Iris pigment epithelial cell (primary cell): ENCODE results near the gene TTC23.
A peak's percentile ranks its signal among the peaks of the same experiment; 100 is the strongest.
"Not testable (repeated sequence)": the region's sequence is repeated elsewhere in the genome, so short reads cannot be mapped to it uniquely, and the experiment has no call there.

Experiments
- DNase-seq: peaks from one replicate; pipeline ENCODE4 v3.0.0-alpha.2; 2011; ENCODE audit warnings: low read depth

TTC23 gene

DNA sequence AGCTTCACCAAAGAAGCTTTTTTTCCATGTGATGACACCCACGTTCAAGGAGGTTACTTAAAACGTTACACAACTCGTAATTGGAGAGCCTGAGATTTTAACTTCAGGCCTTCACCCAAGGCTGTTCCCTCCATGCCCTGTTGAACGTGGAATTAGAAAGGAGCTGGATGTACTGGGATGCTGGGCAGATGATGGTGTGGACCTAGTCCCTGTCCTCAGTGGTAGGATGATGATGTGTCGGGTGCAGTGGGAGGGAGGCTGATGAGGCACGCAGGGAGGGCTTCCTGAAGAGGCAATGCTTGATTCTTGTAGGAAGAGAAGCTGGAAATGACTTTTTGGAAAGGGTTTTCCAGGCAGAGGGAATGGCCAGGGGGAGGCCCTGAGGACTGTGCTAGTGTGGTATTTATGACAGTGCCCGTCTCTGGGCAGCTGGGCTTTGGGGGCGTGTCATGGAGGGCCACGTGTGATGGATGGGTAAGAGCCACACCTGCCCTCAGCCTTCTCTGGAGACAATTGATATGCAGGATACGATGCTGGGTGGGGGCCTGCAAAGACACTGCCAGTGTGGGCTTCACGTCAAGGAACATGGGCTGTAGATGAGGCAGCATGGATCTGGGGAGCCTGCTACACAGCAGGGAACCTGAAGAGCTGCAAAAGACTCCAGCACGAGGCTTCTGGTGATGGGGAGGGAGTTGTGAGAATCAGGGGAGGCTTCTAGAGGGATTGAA lies 129.2 kb downstream of the TTC23 start:
- no peak for DNase-seq

- DNase-seq = no peak
Measured at GRCh38 chr15:99118801-99119546, 130.4 kb downstream of the TTC23 start.

GRCh38 chr15:99118258-99118632 lies 131.1 kb downstream of the TTC23 start:
- DNase-seq = no peak

DNA sequence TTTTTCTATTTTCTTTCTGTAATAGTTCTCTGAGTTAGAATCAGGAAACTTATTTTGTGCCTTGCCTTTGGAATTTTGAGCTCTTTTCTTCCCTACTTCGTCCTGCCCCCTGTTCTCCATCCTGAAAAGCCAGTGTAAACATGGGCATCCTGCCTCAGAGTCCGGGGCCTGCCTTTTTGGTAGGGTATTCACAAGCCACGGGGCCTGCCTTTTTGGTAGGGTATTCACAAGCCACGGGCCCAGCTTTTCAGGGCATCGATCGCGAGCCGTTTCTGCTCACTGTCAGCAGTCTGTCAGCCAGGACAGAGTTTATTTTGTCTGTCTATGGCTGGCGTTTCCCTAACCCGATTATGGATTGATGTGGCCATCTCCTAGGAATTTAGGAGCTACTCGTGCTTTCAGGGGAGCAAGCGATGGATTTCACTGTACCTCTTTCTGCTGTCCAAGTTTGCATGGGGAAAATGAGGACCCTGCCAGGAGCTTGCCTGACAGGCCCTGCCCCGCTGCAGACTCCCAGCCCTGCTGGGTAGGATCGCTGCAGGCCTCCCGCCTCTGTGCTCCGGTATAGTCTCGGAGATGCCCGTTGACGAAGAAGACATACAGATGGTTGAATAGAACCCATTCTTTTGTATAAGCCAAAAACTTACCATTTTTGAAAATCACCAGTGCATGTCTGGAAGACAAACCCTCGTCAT lies 131.7 kb downstream of the TTC23 start:
- no peak for DNase-seq

- no peak for DNase-seq
Measured at GRCh38 chr15:99117111-99117510, 132.3 kb downstream of the TTC23 start.

DNA sequence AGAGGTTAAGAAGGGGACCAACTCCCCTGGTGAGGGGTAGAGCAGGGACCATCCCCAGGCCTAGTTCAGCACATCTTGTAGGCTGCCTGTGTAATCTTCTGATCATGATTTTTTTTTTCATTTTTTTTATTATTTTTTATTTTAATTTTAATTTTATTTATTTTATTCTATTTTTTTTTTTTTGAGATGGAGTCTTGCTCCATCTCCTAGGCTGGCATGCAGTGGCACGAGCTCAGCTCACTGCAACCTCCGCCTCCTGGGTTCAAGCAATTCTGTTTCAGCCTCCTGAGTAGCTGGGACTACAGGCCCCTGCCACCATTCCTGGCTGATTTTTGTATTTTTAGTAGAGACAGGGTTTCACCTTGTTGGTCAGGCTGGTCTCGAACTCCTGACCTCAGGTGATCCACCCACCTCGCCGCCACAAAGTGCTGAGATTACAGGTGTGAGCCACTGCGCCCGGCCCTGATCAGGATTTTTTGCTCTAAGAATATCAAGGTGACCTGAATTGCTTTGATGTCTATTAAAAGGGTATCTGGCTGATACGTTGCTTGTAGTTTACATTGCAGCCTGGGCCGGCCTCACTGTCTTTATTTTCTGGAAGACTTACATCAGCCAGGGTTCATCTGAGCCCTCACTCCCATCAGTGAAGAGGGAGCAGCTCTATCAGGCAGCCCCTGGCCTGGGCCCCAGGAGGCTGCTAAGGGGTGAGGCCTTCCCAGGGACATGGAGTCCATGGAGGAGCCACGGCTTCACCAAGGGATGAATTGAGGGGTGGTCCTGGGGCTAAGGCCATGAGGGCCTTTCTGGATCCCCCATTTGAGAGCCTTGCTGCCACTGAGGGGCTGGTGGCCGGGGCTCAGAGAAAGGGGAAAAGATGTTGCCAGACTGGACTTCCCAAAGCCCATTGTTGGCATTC lies 133.8 kb downstream of the TTC23 start:
- DNase-seq = no peak

DNA sequence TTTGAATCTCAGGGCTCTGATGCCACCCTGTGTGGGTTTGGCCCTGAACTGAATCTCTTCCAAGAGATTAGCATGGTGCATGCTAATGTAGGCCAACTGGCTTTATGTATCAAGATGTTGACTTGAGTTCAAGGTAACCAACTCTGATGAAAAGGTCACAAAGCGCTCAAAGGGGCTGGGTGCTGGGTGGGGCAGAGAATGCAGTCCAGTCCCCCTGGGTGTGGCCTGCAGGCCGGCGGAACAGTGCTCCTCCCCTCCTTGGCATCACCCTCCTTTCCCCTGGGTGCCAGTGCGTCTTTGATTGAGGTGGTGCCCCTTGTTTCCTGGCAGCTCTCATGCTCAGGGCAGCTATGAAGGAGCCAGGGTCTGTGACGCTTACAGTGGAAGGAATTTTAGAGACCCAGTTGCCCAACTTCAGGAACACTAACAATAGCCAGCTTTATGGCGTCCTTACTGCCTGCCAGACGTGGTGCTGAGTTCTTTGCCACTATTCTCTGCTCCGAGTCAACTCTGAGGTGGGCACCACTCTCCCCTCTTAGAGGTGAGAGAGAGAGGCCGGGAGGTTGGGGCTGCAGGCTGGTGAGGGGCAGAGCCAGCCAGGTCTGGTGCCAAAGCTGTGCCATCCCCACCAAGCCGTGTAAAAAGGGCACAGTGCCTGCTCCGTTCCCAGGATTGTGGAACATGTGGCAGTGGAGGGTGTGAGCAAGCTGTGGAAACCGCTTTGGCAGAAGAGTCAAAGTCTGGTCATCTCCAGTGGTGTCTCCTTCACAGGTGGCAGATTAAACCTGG lies 134.7 kb downstream of the TTC23 start:
- no peak for DNase-seq

- DNase-seq = no peak
Measured at GRCh38 chr15:99113547-99114271, 135.7 kb downstream of the TTC23 start.

GRCh38 chr15:99111641-99112040 lies 137.7 kb downstream of the TTC23 start:
- not testable (repeated sequence) for DNase-seq

DNA sequence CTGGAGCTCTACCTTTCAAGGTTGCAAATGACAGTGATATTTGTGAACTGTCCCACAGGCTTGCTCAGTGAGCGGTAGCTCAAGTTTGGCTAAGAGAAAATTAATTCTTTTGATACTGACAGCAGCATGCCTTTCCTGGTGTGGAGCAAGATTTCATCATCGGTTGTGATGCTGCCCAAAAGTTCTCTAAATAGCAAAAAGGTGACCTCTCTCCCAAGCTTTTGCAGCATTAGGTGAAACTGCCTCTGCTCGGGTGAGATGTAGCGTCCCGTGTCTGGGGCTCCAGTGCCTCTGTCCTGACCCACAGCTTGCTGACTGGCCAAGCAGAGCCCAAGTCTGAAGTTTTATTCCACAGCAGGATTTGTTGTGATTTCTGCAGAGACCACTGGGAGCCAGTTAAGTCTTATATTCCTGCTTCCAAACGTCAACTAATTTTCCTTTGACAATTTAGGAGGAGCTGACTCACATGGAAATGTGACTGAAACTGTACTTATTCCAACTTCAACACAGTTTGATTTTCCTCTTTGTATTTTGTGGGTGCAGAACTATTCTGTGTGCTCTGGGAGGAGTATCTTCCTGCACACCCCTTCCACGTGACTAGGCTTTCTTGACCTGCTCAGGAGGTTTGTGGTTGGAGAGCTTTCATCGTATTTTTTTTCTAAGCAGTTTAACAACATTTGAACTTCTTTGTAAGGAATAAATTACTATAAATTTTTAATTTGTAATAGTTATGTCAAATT lies 138.6 kb downstream of the TTC23 start:
- no peak for DNase-seq

DNA sequence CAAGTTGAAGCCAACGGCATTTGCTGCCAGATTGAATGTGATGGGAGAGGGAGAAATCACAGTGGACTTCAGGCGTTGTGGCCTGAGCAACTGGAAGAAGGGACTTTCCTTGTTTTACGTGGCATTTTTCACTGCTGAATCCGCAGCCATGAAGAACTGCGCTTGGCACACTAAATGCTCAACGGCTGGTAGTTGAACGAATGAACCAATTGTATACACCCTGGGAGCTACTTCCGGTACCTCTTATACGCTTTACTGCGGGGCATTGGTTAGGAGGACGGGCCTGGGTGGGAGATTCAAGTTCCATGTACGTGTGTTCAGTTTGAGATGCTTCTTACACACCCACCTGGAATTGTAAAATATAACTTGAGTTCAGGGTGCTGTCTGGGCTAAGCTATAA lies 139.3 kb downstream of the TTC23 start:
- no peak for DNase-seq

- no peak for DNase-seq
Measured at GRCh38 chr15:99109555-99110021, 139.8 kb downstream of the TTC23 start.

- DNase-seq = no peak
Measured at GRCh38 chr15:99108993-99109392, 140.4 kb downstream of the TTC23 start.

DNA sequence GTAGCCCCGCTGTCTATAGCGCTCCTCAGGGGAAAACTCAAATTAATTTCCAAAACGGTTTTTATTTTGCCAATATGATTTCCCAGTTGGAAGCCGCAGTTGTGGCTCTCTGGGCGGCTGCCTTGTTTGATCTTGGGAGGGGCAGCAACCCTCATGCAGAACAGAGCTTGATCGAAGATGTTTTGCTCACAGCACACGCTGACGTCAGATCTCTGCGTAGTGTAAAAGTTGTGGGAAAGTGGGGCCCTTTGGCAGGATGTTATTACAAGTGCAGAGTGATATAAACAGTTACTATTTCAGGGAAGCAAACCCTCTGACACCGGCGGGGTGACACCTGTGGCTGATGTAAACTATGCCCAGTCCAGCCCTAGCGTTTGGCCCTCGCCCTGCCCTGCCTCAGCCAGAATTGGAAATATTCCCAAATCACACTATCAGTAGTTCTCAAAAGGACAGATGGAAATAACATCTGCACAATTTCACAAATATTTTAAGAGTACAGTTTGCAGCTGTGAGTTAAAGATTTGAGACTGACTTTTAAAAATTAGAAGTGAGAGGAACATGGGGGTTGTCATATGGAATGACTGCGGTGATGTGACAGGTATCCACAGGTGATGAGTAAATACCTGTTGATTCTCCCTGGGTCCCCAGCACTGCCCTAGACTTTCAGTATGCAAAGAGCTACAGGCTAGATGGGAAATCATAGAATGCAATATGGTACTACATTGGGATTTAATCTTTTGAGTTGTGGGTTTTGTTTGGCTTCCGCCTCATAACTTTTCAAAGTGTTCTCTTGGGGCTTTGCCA lies 142.8 kb downstream of the TTC23 start:
- peak; percentile 56 for DNase-seq

DNA sequence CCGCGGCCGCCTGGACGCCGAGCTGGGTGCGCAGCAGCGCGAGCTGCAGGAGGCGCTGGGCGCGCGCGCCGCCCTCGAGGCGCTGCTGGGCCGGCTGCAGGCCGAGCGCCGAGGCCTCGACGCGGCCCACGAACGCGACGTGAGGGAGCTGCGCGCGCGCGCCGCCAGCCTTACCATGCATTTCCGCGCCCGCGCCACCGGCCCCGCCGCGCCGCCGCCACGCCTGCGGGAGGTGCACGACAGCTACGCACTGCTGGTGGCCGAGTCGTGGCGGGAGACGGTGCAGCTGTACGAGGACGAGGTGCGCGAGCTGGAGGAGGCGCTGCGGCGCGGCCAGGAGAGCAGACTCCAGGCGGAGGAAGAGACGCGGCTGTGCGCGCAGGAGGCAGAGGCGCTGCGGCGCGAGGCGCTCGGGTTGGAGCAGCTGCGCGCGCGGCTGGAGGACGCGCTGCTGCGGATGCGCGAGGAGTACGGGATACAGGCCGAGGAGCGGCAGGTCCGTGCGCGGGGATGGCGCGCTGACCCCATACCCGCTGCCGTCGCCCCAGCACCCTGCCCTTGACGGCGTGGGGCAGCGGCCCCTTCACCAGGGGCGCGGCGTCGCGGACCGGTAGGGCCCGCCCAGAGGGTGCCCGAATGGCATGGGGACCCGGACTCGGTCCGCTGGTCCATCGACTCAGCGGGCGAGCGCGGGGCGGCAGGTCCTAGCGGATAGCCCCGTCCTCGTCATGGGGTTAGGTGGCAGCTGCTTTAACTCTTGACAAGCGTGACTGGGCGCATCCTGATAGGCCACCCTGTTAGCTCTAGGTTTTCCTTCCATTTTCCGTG lies 143.7 kb downstream of the TTC23 start:
- DNase-seq = peak; percentile 70

- DNase-seq = peak; percentile 70
Measured at GRCh38 chr15:99104788-99105513, 144.4 kb downstream of the TTC23 start, which contains the start of gene SYNM. Gene SYNM (plus strand): TSS chr15:99105080. CDS start chr15:99105200, 120 bp downstream.

- DNase-seq = no peak
Measured at GRCh38 chr15:99103279-99103678, 146.1 kb downstream of the TTC23 start.
